Measurements from ENCODE around the gene CHD9NB. TPM values are rescaled to one million over a fixed set of nuclear protein-coding genes. Genes with fewer than 3 reads are reported as not detected.
"Not testable (repeated sequence)": the region's sequence is repeated elsewhere in the genome, so short reads cannot be mapped to it uniquely, and the experiment has no call there.

CHD9NB gene
- total RNA-seq, 2 donors from 2014 or later = 0.33 to 0.67 TPM

GRCh38 chr16:53053967-53054669 is 1.4 kb upstream of the CHD9NB start:
- TF ChIP-seq, protein P1, sequence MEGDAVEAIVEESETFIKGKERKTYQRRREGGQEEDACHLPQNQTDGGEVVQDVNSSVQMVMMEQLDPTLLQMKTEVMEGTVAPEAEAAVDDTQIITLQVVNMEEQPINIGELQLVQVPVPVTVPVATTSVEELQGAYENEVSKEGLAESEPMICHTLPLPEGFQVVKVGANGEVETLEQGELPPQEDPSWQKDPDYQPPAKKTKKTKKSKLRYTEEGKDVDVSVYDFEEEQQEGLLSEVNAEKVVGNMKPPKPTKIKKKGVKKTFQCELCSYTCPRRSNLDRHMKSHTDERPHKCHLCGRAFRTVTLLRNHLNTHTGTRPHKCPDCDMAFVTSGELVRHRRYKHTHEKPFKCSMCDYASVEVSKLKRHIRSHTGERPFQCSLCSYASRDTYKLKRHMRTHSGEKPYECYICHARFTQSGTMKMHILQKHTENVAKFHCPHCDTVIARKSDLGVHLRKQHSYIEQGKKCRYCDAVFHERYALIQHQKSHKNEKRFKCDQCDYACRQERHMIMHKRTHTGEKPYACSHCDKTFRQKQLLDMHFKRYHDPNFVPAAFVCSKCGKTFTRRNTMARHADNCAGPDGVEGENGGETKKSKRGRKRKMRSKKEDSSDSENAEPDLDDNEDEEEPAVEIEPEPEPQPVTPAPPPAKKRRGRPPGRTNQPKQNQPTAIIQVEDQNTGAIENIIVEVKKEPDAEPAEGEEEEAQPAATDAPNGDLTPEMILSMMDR (IDR thresholded peaks at IDR 0.05) = no peak
- Histone ChIP-seq H3K27me3 (no peaks in the 10 kb centered on the region), H3K9me3 (no peaks in the 10 kb centered on the region), H3K4me3 (peak overlapping the region; percentile 50 to 69), H3K4me1 (peaks cover 0 to 32% of the 10 kb centered on the region in 2 donors), H3K27ac (peak overlapping the region; percentile 84 to 86), H3K36me3 (no peaks in the 10 kb centered on the region)
- DNase-seq (ENCODE audit: low spot score) = no peak

- H3K4me1 ChIP-seq = peaks cover 0 to 24% of the 10 kb centered on the region in 2 donors
- H3K36me3 ChIP-seq, H3K4me3 ChIP-seq: not testable (repeated sequence)
These were observed 1.4 kb downstream of the CHD9NB start for GRCh38 chr16:53051255-53051654.

DNA sequence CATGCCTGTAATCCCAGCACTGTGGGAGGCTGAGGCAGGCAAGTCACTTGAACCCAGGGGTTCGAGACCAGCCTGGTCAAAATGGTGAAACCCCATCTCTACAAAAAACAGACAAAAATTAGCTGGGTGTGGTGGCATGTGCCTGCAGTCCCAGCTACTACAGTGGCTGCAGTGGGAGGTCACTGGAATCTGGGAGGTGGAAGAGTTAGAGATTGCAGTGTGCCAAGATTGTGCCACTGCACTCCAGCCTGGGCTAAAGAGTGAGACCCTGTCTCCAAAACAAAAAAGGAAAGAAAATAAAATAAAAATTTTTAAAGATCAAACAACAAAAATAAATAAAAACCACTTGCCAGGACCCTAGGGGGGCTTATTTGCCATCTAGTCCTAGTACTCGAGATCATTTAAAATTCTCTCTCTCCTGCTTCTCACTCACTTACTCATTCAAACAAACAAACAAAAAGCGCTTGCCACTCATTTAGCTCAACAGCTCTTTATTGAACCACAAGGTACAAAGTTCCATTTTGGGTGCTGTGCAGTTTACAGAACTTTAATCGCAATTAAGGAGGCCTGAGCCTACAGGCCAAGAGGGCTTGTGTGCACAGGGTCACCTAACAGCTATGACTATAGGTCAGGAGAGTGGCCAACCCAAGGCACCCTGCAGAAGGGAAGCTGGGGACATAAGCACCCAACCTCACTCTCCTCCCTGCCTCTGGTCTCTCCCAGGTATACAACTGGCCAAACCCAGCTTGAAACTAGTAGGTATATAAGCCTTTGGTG is 4.4 kb downstream of the CHD9NB start:
- Histone ChIP-seq H3K36me3 (no peaks in the 10 kb centered on the region), H3K27ac (no peak overlapping the region), H3K4me1 (peaks cover 0 to 18% of the 10 kb centered on the region in 2 donors), H3K4me3 (no peak overlapping the region), H3K27me3 (no peaks in the 10 kb centered on the region), H3K9me3 (no peaks in the 10 kb centered on the region)
- TF ChIP-seq, protein P1 (IDR thresholded peaks at IDR 0.05) = no peak
- DNase-seq (ENCODE audit: low spot score) = no peak

More at GRCh38 chr16:53051255-53051654, 1.4 kb downstream of the CHD9NB start:
- not testable (repeated sequence) for H3K27me3 ChIP-seq; DNase-seq (ENCODE audit: low spot score); H3K9me3 ChIP-seq; H3K27ac ChIP-seq

- not testable (repeated sequence) for H3K4me3 ChIP-seq; H3K27ac ChIP-seq; DNase-seq (ENCODE audit: low spot score); H3K9me3 ChIP-seq; H3K36me3 ChIP-seq; H3K27me3 ChIP-seq
- peaks cover 0 to 17% of the 10 kb centered on the region in 2 donors for H3K4me1 ChIP-seq
These were observed 5.2 kb downstream of the CHD9NB start for GRCh38 chr16:53047515-53047914.

- H3K36me3 ChIP-seq = no peaks in the 10 kb centered on the region
- H3K27ac ChIP-seq = no peak overlapping the region
- peaks cover 0 to 31% of the 10 kb centered on the region in 2 donors for H3K4me1 ChIP-seq
- no peaks in the 10 kb centered on the region for H3K9me3 ChIP-seq
- no peaks in the 10 kb centered on the region for H3K27me3 ChIP-seq
- TF ChIP-seq, protein P1 (IDR thresholded peaks at IDR 0.05) = no peak
- no peak for DNase-seq (ENCODE audit: low spot score)
- H3K4me3 ChIP-seq = no peak overlapping the region
These were observed 7.1 kb downstream of the CHD9NB start for GRCh38 chr16:53045341-53046220.

DNA sequence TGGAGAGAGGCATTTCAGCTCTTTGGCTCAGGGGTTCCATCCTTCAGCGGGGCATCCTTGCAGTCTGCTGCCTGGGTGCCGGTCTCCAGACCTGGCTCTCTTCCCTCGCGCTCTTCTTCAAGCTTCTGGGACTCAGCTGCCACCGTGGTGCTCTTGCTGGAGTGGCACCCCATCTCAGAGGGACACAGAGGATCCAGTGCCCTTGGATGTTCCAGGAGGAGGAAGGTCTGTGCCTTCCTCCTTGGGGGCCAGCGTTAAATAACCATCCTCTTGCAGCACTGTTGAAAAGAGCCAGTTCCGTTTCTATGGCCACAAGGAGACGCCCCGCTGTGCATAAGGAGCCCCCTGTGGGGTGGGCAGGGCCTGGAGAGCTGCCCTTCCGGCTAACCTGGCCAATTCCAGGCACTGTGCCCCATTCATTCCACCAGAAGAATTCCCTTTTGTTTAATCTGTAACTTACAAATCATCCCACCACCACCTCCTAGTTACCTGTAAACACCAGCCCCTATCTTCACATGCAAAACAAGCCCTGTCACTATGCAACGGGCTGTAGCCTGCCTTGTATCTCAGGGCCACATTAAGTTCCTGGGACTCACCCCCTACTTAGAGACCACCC is 8.6 kb downstream of the CHD9NB start:
- H3K4me1 ChIP-seq = peaks cover 0 to 31% of the 10 kb centered on the region in 2 donors
- no peak for DNase-seq (ENCODE audit: low spot score)
- H3K27ac ChIP-seq = peak overlapping the region; percentile 66 to 77
- no peaks in the 10 kb centered on the region for H3K36me3 ChIP-seq
- H3K27me3 ChIP-seq = no peaks in the 10 kb centered on the region
- peak overlapping the region in 1 of 2 donors; percentile 35 for H3K4me3 ChIP-seq
- no peaks in the 10 kb centered on the region for H3K9me3 ChIP-seq
- TF ChIP-seq, protein P1 (IDR thresholded peaks at IDR 0.05) = no peak
